Stimulated activated CD8-positive, alpha-beta memory T cell treated with anti-CD3 and anti-CD28 coated beads, Interleukin-7, amount 100 ng/mL, for 4 hours (primary cell): ENCODE results near the gene RRM1.
A peak's percentile ranks its signal among the peaks of the same experiment; 100 is the strongest.
"Not testable (repeated sequence)": the region's sequence is repeated elsewhere in the genome, so short reads cannot be mapped to it uniquely, and the experiment has no call there.

Experiments
- DNase-seq, 2 donors: peaks; one replicate each; pipeline ENCODE4 v3.0.0-alpha.2; 2020; ENCODE audit warnings: low read depth in 2 of 2

The RRM1 gene

DNA sequence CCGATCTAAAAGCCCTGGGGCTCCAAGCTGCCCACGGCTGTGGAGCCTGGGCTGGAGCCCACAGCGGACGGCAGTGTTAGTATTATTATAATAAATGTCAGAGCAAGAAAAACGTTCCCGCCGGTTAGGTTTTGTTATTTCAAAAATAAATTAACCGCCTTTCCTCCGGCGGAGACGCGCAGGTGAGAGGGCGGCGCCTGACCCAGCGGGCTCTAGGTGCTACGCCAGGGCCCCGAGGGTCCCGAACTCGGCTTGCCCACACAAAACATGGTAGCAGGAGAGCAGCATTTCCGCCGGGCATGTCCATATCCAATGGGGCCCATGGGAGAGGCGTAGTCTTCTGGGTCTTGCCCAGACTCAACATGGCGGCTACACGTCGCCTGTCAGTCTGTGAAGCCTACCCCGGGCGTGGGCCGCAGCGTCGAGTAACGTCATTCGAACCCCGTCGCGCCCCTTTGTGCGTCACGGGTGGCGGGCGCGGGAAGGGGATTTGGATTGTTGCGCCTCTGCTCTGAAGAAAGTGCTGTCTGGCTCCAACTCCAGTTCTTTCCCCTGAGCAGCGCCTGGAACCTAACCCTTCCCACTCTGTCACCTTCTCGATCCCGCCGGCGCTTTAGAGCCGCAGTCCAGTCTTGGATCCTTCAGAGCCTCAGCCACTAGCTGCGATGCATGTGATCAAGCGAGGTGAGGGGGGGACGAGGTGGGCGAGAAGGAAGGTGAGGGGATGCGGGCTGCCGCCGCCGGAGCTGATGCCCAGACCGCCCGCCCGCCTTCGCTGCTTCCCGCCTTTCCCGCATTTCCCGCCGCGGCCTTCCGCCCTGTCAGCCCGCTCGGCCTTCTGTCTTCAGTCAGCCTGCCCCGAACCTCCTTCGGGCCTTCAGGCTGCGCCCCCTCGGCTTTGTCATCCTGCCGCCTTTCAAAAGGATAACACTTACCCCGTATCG lies at the start of gene RRM1:
Gene RRM1 (plus strand): TSS at position 452 of the 944 bp plus-strand sequence. CDS start 214 bp downstream, at position 666.
- DNase-seq, result peak; percentile 86 to 90

DNA sequence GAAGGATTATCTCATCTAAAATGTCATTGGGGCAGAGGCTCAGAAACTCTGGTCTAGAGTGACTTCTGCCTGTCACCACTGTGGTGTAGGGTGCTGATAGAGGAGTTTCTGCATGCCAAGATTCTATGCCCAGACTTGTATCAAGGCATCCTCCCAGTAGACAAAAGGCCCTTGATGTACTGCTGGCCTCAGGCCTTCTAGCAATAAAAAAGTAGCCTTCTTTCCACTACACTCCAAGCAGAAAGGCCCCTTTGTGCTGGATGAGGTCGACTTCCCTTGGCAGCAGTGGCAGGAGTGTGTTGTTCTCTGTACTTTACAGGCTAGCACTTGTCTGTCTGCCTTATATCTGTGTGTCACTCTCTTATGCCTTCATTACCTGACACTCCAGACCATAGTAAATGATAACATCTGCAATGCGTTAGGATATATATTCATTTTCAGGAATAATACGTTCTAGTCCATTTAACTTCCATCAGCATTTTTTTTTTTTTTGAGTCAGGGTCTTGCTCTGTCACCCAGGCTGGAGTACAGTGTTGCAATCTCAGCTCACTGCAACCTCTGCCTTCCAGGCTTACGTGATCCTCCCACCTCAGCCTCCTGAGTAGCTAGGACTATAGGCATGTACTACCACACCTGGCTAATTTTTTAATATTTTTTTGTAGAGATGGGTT lies 49.5 kb upstream of the RRM1 start:
- no peak for DNase-seq

DNA sequence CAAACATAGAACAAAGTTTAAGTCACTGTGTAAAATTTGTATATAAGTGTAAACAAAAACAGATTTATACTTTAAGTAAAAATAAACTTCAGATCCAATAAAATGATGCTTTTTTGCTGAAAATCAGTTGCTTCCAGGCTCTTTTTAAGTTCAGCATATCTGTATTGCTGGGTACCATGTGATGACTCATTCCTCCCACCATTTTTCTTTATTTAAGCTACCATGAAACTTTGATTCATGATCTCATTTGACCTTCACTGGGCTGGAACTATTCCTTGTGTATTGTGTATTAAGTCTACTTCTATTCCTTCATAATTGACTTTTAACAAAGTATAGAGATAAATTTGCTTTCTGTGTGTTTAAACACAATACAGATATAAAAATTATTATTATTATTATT lies 46.3 kb upstream of the RRM1 start:
- no peak for DNase-seq

DNA sequence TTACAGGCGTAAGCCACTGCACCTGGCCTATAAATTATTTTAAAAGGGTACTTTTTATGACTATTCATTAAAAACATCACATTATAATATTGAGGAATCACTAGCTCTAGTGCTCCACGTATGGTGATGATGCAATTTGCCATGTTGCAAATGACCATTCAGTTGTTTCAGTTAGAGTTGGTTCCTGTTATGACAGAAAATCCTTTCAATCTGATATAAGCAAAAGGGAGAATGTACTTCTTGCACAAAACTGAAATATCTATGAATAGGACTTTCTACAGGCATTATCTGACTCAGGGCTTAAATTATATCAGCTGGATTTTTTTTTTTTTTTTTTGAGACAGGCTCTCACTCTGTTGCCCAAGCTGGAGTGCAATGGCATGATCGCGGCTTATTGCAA lies 45.6 kb upstream of the RRM1 start:
- DNase-seq, result no peak

DNA sequence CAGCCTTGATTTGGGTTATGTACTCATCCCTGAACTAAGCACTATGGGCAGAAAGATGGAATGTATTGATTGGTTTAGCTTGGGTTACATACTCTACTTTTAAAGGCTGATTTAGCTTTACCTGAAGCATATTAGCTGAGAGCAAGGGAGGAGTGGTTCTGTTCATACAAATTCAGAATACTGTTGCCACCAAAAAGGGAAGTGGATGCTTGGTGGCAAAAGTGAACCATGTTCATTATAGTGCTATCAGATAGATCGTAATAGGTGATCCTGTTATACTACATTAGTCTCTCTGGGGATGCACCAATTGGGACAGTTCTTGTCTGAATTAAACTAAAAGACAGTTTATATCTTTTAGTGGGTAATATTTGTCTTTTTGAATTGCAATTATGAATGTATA lies 44.5 kb upstream of the RRM1 start:
- DNase-seq, result no peak

DNA sequence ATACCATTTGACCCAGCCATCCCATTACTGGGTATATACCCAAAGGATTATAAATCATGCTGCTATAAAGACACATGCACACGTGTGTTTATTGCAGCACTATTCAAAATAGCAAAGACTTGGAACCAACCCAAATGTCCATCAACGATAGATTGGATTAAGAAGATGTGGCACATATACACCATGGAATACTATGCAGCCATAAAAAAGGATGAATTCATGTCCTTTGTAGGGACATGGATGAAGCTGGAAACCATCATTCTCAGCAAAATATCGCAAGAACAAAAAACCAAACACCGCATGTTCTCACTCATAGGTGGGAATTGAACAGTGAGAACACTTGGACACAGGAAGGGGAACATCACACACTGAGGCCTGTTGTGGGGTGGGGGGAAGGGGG lies 41.4 kb upstream of the RRM1 start:
- DNase-seq, result not testable (repeated sequence)

DNA sequence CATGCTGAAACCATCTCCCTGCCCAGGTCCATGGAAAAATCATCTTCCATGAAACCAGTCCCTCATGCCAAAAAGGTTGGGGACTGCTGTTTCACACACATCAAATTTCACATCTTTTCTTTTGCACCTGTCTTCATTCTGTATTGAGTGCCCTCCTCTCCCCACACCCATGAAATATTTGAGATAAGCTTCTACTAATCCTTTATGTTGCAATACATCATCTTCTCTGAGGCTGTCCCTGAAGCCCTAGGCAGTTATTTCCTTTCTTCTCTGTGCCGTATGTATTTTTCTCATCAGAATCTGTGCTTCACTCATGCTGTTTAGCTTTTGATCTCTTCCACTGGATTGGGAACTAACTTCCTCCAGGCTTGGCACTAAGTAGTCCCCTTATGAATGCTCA lies 40.0 kb upstream of the RRM1 start:
- DNase-seq, result no peak

DNA sequence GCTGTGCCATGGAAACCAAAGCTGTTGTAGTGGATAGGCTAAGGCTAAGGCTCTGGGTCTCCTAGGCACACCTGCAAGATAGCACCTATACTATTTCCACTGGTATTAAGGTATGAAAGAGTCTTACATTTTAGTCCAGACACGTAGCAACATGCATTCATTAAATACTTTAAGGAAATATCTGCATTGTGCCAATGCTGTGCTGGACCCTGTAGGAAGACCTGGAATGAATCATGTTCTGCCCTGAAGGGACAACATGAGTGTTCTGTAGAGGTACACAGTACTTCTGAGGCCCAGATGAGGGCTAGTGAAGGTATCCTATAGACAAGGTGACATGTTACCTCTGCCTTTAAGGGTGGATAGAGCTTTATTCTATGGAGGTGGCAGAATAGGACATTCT lies 35.2 kb upstream of the RRM1 start:
- DNase-seq, result no peak

DNA sequence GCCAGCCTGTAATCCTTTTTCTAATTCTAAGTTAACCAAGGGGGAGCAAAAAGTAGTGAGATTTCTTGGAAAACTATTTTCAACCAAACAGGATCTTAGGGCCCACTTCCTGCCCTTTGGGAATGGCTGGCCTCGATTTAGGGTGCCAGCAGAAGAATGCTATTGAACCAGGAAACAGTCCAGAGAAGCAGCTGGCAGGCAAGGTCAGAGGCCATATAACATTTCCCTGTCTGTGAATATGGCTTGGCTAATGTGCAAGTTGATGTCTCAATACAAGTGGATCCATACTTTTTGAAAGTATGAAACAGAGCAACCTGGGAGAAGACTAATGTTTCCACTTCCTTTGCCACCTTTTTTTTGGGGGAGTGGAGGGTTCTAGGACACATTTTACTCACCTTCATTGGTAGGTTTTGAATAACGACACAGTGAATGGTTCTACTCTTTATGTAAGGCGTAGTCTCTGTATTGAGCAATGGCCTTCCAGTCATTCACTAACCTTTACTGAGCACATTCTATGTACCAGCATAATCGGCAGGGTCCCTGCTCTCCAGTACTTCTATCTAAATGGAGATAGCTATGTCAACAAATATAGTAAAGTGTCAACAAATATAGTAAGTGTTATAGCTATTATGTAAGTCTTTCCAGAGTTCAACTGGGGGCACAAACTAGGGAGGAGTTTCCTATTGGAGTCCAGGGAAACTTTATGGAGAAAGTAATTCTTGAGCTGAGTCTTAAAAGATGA lies 34.2 kb upstream of the RRM1 start:
- DNase-seq, result no peak

DNA sequence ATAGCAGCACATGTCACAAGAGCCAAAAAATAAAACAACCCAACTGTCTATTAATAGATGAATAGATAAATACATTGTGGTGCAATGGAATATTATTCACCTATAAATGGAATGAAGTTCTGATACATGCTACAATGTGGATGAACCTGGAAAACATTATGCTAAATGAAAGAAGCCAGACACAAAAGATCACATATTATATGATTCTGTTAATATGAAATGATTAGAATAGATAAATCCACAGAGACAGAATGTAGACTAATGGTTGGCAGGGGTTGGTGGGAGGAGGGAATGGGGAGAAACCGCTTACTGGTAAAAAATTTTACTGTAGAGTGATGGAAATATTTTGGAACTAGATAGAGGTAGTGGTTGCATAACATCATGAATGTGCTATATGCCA lies 32.9 kb upstream of the RRM1 start:
- DNase-seq, result no peak

DNA sequence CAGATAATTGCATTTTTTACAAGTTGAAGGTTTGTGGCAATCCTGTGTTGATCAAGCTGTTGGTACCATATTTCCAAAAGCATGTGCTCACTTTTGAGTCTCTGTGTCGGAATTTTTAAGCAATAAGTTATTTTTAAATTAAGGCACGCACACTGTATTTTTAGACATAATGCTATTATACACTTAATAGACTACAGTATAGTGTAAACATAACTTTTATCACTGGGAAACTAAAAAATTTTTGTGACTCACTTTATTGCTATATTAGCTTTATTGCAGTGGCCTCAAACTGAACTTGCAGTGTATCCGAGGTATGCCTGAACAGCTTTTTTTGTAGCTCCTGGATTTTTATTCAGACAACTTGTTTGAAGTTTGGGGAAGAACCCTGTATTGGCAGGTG lies 31.3 kb upstream of the RRM1 start:
- DNase-seq, result no peak

DNA sequence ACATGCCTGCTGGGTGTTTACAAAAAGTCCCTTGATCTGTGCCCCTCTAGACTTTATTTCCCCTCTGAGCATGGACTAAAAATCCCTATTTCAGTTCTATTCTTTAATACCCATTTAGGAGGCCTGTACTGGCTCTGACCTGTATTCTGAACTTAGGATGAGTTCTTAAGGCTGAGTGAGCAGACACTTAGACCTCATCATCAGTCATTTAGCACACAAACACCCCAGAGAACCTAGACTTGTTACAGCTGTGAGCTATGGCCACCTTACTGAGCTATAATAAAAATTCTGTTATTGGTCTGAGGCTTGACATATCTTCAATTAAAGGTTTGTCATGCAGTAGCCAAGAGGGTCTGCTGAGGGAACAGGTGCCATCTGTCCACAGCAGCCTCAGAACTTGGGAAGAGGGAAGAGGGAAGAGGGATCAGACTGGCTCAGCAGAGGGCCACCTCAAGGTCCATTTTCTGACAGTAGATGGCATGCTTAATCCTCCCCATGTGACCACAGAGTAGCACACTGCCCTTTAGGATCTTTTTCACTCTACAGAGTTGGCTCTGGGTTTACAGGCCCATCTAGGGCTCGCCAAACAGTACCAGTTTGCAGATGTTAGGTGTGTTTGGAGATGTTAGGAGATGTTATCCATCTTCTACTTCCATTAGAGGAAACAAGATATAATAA lies 30.2 kb upstream of the RRM1 start:
- DNase-seq, result no peak

DNA sequence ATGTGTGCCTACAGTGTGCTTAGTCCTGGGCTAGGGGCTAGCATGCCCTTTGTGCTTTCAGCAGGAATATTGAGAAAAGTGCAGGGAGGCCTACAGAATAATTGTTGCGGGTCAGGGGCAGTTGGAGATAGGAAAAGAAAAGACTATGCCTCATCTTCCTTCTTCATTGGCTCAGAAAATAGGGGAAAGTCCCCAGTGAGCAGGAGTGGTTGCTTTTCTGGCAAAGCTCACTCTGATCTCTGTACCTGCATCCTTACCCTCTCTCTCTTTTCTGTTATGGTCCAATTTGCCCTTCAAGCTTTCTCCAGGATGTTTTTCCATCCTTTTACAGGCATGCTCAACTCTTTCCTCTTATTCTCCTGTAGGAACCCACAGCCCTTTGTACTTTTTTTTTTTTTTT lies 29.5 kb upstream of the RRM1 start:
- no peak for DNase-seq

DNA sequence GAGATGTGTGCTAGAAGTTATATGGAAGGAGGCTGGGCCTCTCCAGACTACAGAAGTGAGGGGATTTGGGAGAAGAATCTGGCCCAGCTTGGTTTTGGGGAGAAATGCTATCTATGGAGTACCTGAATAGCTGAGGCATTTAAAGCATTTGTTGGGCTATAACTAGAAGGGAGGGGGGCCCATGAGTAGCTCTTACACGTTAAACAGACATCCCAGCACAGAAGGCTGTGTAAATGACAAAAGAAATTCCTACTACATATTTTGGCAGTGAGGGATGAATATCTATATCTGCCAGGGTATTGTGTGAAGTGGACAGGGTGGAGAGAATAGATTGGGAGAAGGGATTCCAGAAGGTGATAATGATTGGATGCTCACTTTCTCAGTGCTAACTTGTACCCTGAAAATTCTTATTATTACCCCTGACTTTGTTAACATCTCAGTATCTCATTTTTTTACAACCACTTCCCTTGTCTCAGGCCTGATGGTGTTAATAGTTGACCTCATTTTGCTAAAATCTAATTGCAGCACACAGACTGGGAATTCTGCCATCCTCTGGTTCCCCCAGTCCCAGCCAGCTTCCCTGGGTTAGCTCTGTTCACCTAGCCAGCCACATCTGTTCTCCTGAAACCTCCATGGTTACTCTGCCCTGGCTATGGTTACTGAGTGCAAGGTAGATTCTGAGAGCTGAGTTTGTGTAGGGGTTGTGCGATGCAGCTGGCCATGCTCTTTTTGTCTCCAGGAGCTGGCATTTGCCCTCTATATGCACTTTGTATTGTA lies 28.8 kb upstream of the RRM1 start:
- no peak for DNase-seq

DNA sequence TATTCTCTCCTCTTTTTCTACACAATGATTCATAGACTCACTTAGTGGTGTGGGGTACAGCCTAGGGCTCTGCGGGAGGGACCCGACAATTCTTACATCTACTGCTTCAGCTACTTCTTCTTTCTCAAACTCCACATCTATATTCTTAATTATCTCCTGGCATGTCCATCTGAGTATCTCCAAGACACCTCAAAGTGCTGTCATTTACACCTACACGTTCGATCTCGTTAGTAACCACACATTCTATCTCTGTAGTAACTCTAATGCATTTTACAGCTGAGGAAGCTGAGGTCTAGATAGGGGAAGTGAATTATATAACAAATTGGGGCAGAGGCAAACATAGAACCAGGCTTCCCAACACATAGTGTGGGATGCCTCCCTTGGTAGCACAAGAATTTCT lies 27.7 kb upstream of the RRM1 start:
- DNase-seq, result no peak

DNA sequence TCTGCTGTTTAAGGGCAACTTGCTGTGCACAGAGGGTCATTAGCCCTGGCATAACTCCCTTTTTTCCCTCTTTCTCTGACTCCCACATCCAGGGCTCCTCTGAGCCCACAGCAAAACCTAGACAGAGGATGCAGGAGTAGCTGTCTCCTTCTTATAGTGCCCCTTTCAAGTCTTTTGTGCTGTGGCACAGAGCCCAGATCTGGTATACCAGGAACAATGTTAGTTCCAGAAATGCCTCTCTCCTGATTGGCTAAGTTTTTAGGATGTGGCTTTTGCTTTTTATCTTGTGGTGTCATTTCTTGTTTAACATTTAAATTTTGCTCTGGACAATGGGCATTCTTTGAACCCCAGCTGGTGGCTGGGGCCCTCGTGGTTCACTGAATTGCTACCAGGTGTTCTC lies 25.6 kb upstream of the RRM1 start:
- no peak for DNase-seq

DNA sequence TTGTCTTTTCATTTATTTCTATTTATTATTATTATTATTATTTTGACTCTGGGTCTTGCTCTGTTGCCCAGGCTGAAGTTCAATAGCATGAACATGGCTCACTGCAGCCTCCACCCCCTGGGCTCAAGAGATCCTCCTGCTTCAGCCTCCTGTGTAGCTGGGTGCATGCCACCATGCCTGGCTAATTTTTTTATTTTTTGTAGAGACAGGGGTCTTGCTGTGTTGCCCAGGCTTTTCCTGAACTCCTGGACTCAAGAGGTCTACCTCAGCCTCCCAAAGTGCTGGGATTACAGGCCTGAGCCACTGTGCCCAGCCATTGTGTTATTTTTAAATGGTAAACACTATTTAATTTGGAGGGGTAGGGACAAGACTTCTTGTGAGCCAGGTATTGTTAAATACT lies 23.3 kb upstream of the RRM1 start:
- DNase-seq, result no peak

DNA sequence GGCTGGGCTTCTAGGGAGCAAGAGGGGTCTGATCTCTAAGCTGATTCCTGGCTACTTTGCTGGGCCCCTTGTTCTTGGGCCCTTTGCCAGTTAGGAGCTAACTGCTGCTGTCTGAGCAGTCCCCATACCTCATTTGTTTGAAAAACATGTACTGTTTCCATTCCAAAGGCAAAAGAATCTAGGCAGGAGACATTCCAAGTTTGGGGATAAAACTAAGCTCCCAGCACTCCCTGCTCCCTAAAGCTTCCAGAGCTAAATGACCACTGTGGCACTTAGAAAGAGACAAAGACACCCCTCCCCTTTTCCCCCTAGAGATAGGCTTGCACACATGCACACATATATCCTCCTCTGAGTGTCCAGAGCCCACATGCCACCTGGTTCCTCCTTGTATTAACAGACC lies 22.7 kb upstream of the RRM1 start:
- no peak for DNase-seq

DNA sequence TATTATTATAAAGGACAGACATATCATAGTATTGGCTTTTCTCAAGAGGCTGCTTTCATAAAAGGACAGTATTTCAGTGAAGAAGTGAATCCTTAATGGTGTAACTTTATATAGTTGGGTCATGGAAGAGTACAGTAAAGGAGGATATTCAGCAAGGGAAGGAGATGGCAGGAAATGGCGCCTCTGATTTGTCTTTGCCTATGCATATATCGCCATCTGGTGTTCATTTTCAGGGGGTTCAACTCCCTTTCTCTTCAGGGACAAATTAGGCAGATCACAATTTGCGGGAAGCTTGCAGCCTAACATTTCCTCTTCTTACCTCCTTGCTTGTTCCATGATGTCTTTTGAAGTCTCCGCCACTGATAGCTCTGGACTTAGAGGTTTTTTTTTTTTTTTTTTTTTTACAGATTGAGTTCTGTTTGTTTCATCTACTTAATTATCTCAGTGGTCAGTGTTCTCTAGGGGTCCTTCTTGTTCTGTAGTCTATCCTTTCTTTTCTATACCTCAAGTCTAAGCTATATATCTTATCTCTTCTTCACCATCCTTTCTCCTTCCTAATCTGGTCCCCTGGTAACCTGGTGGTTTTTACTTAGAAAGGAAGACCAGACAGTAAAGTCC lies 21.8 kb upstream of the RRM1 start:
- DNase-seq, result peak in 1 of 2 donors; percentile 22

DNA sequence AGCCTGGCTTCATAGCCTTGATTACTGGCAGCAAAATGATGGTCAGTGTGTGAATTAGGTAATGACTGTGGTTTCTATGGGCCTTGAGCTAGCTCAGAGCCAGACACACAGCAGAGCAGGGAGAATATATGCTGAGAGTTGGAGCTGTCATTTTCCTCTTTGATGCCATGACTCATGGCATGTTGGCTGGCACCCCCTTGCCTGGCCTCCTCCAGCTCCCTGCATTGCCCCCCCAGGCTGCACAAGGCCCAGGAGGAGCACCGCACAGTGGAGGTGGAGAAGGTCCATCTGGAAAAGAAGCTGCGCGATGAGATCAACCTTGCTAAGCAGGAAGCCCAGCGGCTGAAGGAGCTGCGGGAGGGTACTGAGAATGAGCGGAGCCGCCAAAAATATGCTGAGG lies 20.3 kb upstream of the RRM1 start:
- DNase-seq, result no peak

DNA sequence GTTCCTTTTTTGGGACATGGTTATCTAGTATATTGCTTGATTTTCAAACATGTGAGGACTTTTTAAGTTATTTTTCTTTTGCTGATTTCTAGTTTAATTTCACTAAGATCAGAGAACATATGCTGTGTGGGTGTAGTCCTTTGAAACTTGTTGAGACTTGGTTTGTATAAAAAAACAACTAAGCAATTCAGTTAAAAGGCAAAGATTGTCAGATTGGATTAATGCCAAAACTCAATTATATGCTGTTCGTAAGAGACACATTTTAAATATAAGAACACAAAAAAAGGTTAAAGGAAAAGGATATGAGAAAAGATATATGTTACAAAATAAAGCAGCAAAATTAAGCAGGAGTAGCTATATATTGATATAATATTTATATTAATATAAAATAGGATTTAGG lies 17.8 kb upstream of the RRM1 start:
- no peak for DNase-seq
